Activated CD8-positive, alpha-beta memory T cell treated with anti-CD3 and anti-CD28 coated beads, Interleukin-2, amount 50 U/mL, for 24 hours (primary cell): ENCODE measurements around the gene FBN1.

Experiments used
- DNase-seq: peaks from one replicate; pipeline ENCODE4 v3.0.0-alpha.2; 2020; ENCODE audit errors: extremely low read depth

FBN1 gene

DNA sequence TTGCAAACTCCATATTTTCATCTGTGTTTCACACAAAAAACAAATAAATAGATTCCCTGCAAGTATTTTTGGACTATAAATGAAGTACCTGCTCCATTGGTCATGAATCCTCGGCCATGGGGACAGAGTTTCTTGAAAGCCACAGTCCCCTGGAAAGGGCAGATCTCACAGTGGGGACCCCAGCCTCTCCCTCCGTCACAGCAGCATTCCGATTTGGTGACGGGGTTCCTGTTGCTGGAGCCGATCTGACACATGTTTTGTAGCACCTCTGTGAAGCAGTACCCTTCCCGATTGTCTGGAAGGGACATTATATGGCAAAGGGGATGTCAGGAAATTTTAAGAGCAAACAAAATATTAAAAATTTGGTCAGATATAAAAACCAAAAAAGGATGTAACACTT lies 218.0 kb downstream of the FBN1 start:
- no peak for DNase-seq

DNA sequence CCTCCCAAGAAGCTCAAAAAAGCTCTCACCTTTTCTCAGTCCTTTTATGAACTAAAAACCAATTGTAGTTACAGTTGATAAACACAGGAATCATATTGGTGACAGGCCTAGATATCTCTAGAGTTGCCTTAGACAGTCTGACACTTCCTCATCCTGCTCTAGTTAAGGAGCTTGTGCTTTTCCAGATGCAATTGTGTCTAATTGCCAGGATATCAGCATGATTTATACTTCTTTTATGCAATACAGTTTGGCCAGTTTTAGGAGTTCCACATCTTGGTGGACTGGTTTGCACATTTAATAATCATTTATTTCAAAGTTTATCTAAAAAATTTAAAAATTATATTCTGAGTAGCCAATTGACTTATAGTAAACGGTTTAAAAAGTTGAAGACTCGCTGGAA lies 218.6 kb downstream of the FBN1 start:
- no peak for DNase-seq

DNA sequence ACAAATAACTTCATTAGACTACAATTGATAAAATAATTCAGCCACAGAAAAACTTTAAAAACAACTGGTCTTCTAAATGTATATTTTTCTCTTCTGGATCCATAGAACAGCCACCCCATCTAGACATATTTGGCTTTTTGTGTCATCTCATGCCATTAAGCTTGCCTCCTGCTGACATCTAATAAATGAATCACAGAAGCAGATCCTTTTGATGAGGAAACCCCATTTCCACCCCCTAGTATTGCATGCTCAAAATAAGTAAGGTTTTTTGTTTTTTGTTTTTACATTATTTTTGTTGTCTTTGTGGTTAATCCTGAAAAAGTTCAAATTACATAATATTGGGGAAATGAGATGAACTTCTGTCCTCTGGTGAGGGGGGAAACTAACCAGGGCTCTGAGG lies 219.5 kb downstream of the FBN1 start:
- DNase-seq: no peak

DNA sequence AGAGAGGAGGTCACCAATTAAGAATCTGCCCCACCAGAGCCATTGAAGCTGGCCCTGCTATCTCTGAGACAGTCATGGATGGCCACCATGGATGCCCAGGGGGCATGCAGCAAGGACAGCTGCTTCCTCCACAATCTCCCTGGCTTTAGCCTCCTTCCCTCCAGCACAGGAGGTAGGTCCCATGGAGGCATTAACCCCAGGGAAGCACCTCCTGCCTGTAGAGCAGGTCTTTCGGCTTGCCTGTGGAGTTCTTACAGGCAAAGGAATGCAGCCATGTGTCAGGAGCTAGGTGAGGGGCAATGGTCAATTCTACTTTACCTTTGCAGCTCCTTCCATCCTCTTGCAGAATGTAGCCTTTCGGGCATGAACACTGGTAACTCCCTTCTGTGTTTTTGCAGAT lies 220.5 kb downstream of the FBN1 start:
- DNase-seq: no peak

- no peak for DNase-seq
Measured at GRCh38 chr15:48423896-48424475, 221.5 kb downstream of the FBN1 start.

GRCh38 chr15:48423342-48423741 lies 222.2 kb downstream of the FBN1 start:
- no peak for DNase-seq

GRCh38 chr15:48422401-48422800 lies 223.1 kb downstream of the FBN1 start:
- DNase-seq: no peak

DNA sequence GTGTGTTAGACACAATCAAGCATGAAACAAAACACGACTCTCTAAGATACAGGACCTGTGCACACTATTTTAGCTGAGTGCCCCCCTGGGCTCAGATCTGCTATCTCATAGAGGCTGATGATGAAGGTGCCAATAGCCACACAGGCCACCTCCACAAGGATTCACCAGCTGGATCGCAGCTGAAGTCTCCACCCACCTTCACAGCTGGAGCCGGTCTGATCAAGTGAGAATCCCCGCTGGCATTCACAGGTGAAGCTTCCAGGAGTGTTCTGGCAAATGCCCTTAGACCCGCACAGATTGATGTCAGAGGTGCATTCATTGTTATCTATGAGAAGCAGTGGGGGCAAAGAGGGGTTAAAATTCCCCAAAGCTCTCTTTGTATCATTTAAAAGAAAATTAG lies 224.1 kb downstream of the FBN1 start:
- DNase-seq: no peak

DNA sequence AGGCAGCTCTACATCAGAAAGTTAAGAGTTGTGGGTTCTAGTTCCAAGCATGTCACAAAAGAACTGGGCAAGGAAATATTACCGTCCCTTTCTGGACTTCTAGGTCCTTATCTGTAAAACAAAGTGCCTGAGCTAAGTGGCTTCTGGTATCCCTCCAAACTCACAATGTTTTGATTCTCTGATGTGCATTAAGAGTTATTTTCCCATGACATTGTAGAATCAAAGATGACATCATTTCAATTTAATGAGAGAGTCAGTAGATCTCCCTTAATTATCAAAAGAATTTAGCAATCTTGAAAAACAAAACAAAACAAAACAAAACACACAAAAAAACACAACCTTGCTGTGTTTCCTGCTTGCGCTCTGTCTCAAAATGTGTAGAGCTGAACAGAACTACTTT lies 225.6 kb downstream of the FBN1 start:
- no peak for DNase-seq

- DNase-seq: no peak
Measured at GRCh38 chr15:48418343-48418742, 227.2 kb downstream of the FBN1 start.

- no peak for DNase-seq
Measured at GRCh38 chr15:48416301-48416700, 229.2 kb downstream of the FBN1 start.

- no peak for DNase-seq
Measured at GRCh38 chr15:48415036-48415886, 230.2 kb downstream of the FBN1 start.

DNA sequence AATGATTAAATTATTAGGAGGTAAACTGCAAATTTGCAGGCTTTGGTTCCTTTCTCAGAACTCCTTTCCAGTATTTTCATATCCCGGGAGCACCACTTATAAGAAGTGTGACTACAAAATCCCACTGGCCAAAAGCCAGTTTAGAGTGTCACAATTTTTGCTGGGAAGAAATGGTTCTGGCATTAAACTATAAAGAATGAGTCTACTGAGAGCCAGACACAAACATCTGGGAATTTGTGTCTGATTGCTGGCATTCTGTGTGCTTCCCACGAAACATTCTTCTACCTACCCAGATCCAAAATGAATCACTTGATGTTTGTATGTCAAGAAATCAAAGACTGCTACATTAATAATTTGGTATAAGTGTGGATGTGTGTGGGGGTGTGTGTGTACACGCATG lies 231.5 kb downstream of the FBN1 start:
- no peak for DNase-seq

- DNase-seq: no peak
Measured at GRCh38 chr15:48413304-48413703, 232.2 kb downstream of the FBN1 start.

- DNase-seq: no peak
Measured at GRCh38 chr15:48411971-48412591, 233.4 kb downstream of the FBN1 start.

DNA sequence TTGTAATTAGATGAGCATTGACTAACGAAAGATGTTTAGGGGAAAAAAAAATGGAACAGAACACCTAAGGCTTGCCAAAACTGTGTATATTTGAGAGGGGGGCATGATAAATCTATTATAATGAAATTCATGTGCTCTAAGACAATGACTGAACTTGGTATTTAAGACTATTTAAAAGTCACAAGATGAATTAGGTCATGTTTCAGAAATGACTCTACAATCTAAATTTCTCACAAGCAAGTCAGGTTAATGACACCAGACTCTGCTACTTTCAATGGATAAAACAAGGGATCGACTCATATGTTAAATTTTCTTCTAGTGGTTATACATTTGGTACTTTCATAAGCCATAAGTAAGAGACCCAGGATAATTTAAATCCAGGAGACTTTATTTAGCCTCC lies 235.9 kb downstream of the FBN1 start:
- DNase-seq: no peak

- no peak for DNase-seq
Measured at GRCh38 chr15:48408327-48408726, 237.2 kb downstream of the FBN1 start.

DNA sequence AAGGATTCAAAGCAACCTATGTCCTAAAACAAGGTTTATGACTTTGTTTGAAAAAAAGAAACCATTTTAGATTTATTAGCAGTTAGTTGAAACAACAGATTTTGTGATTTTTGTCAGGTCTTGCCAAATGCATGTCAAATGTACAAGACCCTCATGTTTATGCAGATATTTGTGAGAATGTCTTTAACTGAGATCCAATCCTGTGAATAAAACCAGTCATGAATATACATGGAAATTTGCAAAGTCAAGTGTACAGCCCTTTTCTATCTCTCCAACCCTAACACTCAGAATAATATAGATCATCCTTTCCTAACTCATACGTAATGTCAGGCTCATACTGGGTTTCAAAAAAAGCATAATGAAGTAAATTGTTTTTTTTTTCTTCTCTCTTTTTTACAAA lies 237.9 kb downstream of the FBN1 start:
- DNase-seq: no peak

- DNase-seq: no peak
Measured at GRCh38 chr15:48406911-48407310, 238.6 kb downstream of the FBN1 start.

- DNase-seq: no peak
Measured at GRCh38 chr15:48406266-48406891, 239.1 kb downstream of the FBN1 start.

DNA sequence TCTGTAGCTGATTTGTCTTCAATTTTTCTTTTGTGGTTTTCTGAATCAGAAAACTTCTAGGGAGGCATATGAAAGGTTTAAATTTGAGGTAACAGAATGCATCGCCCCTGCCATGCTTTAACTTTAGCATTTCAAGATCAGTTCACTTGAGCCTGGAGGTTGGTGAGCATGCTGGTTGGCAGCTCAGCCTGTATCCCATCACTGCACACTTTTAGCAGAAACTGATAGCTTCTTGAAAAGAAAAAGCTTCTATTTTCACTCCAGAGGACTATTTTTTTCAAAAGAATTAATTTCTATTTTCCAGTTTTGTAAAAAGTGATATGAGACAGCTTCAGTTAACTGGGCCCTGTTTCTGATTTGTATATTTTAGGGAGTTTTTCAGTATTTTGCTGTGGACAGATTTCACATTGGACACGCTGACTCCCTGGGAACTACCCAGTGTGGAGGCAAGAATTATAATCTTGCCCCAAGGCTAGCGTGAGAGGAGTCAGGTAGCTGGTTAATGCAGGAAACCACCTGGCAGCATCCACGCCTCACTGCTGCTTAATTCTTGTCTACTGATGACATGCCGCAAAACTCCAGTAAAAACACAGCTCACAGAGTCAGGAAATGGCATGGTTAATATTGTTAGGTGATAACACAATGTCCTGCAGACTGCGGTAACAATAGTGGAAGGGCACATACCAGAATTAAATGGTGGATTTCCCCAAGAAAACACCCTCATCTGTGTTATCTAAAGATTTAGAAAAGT lies 242.9 kb downstream of the FBN1 start:
- no peak for DNase-seq

DNA sequence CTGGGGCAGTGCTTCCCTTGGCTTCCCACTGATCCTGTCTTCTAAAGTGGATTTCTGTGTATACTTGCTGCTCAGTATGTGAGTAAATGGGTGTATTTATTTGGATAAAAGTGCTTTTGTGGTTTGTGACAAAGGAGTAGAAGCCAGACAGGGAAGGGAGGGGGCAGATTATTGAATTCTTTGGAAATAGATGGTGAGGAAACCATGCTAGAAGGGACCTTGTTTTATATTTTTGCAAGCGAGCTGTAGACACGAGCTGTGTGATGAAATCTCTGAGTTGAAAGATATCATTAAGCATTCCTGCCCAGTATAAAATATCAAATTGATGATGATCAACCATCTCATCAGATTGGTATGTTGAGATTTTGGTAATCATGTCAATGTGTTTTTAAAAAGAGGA lies 245.4 kb downstream of the FBN1 start:
- DNase-seq: no peak
